NCI-H146 treated with DMSO at 0.1 percent for 48 hours (cell line): Measurements from ENCODE around the gene ZNF667.
A peak's percentile ranks its signal among the peaks of the same experiment; 100 is the strongest.

Experiments used
- DNase-seq: peaks from one replicate; lab custom pipeline; 2025; ENCODE audit not compliant: unreplicated experiment; lab: John Stamatoyannopoulos, UW

Gene ZNF667

GRCh38 chr19:56393119-56394012 lies 83.8 kb downstream of the ZNF667 start, which contains the start of gene ZNF582:
ZNF582 (minus strand) TSS chr19:56393534; CDS start chr19:56391752, 1,782 bp downstream.
- DNase-seq: peak; percentile 78
